A549 (cell line): ENCODE measurements around the gene RIPPLY2. TPM values are rescaled to one million over a fixed set of nuclear protein-coding genes. Genes with fewer than 3 reads are reported as not detected.

ENCODE experiments used
- ATAC-seq, 2 experiments: fragments of 200-7000 bp in 1 of 2; fragments of >200 bp in 1 of 2; cut with Nextera tagmentation in 1 of 2; cut with Tn5 transposase in 1 of 2; 3 replicates each; pipeline versions ENCODE4 v1.8.0 to v1.9.1; 2018 to 2020; ENCODE audit warnings: mild to moderate bottlenecking in 1 of 2, moderate library complexity in 1 of 2
- CTCF ChIA-PET: fragments of 300-600 bp; sonication (Branson Sonifier 250); formaldehyde crosslinking; extraction: SDS; loops from one replicate; lab custom pipeline; 2021; ENCODE audit warnings: antibody characterized with exemption, inconsistent platforms; lab: Yijun Ruan, JAX
- POLR2A ChIA-PET: fragments of 350-600 bp; formaldehyde crosslinking; extraction: SDS; loops from one replicate; lab custom pipeline; 2021; ENCODE audit warnings: antibody characterized with exemption, inconsistent platforms; lab: Yijun Ruan, JAX
- DNase-seq, 2 experiments: peaks; one replicate each; pipeline versions ENCODE4 v3.0.0 to v3.0.0-alpha.2; 2011 to 2016; ENCODE audit warnings: low read depth in 1 of 2, low spot score in 1 of 2
- FAIRE-seq: peaks from 2 replicates; lab custom pipeline; 2011; peaks lifted over from hg19 to GRCh38; lab: Jason Lieb, UNC
- H3K27ac ChIP-seq, 2 experiments: fragments of >200 bp; sonication (Bioruptor Twin); formaldehyde crosslinking; 3 replicates each; pipeline ENCODE4 v1.5.1; 2016 to 2017
- H3K4me1 ChIP-seq: fragments of >200 bp; sonication (Bioruptor Twin); formaldehyde crosslinking; 3 replicates; pipeline ENCODE4 v1.6.1; 2016
- H3K4me2 ChIP-seq: fragments of >200 bp; sonication (Bioruptor Twin); formaldehyde crosslinking; 3 replicates; pipeline ENCODE4 v1.6.1; 2016
- H3K4me3 ChIP-seq: fragments of >200 bp; sonication (Bioruptor Twin); formaldehyde crosslinking; 3 replicates; pipeline ENCODE4 v1.5.1; 2016
- H3K9me3 ChIP-seq: fragments of >200 bp; sonication (Bioruptor Twin); formaldehyde crosslinking; 3 replicates; pipeline ENCODE4 v1.6.1; 2016
- CHD2 ChIP-seq: fragments of 150-350 bp; IDR thresholded peaks from 2 replicates; pipeline ENCODE4 v1.6.1; 2014; ENCODE audit warnings: low read length; ENCODE audit not compliant: partially characterized antibody
- EHF ChIP-seq: fragments of 250-450 bp; sonication (Bioruptor Pico); IDR thresholded peaks from 2 replicates; pipeline ENCODE4 v1.5.0; 2020; ENCODE audit warnings: mild to moderate bottlenecking
- EHMT2 ChIP-seq: fragments of 200-600 bp; sonication (generic); IDR thresholded peaks from 2 replicates; pipeline ENCODE4 v1.6.1; 2016; ENCODE audit warnings: antibody characterized with exemption, low read depth, mild to moderate bottlenecking, moderate library complexity
- ESRRA ChIP-seq: fragments of 150-350 bp; IDR thresholded peaks from 2 replicates; pipeline ENCODE4 v1.6.1; 2014; ENCODE audit warnings: mild to moderate bottlenecking, low read length, borderline replicate concordance
- FOSB ChIP-seq: fragments of 250-450 bp; sonication (Bioruptor Pico); IDR thresholded peaks from 2 replicates; pipeline ENCODE4 v1.5.0; 2020; ENCODE audit warnings: mild to moderate bottlenecking, moderate library complexity
- FOXS1 ChIP-seq: fragments of 250-450 bp; sonication (Bioruptor Pico); IDR thresholded peaks from 2 replicates; pipeline ENCODE4 v1.5.0; 2020; ENCODE audit warnings: mild to moderate bottlenecking, moderate library complexity
- GATA3 ChIP-seq: IDR thresholded peaks from 2 replicates; pipeline ENCODE4 v1.6.1; 2012; ENCODE audit warnings: borderline replicate concordance
- HDAC2 ChIP-seq: fragments of 200-600 bp; sonication (generic); IDR thresholded peaks from 2 replicates; pipeline ENCODE4 v1.6.1; 2016
- HEYL ChIP-seq: fragments of 250-450 bp; sonication (Bioruptor Pico); IDR thresholded peaks from 2 replicates; pipeline ENCODE4 v1.8.0; 2021; ENCODE audit warnings: mild to moderate bottlenecking, moderate library complexity
- HOXB13 ChIP-seq: fragments of 250-450 bp; sonication (Bioruptor Pico); IDR thresholded peaks from 2 replicates; pipeline ENCODE4 v1.5.0; 2020; ENCODE audit warnings: low read depth, mild to moderate bottlenecking, moderate library complexity
- HOXB5 ChIP-seq: fragments of 250-450 bp; sonication (Bioruptor Pico); IDR thresholded peaks from 2 replicates; pipeline ENCODE4 v1.5.0; 2020; ENCODE audit warnings: mild to moderate bottlenecking, moderate library complexity
- KDM1A ChIP-seq: fragments of 200-600 bp; sonication (generic); IDR thresholded peaks from 2 replicates; pipeline ENCODE4 v1.6.1; 2016; ENCODE audit warnings: low read depth, mild to moderate bottlenecking
- NR3C1 ChIP-seq: fragments of >200 bp; sonication (Bioruptor Twin); formaldehyde crosslinking; IDR thresholded peaks from 3 replicates; pipeline ENCODE4 v1.6.1; 2017
- POLR2AphosphoS2 ChIP-seq: conservative IDR thresholded peaks from 2 replicates; pipeline ENCODE4 v1.6.1; 2012; ENCODE audit warnings: low read length, improper control_type of control experiment, inconsistent platforms
- RCOR1 ChIP-seq: fragments of 150-350 bp; IDR thresholded peaks from 2 replicates; pipeline ENCODE4 v1.6.1; 2014; ENCODE audit warnings: antibody characterized with exemption, low read length, low read depth
- RNF2 ChIP-seq: fragments of 200-600 bp; sonication (generic); IDR thresholded peaks from 2 replicates; pipeline ENCODE4 v1.6.1; 2016; ENCODE audit warnings: low read depth, mild to moderate bottlenecking, antibody characterized with exemption, moderate library complexity, borderline replicate concordance
- SREBF2 ChIP-seq: fragments of 450-650 bp; IDR thresholded peaks from 2 replicates; pipeline ENCODE4 v1.6.1; 2014; ENCODE audit warnings: mild to moderate bottlenecking, moderate library complexity
- TFCP2L1 ChIP-seq: fragments of 250-450 bp; sonication (Bioruptor Pico); IDR thresholded peaks from 2 replicates; pipeline ENCODE4 v1.5.0; 2021; ENCODE audit warnings: mild to moderate bottlenecking
- TP53 ChIP-seq: fragments of 250-450 bp; sonication (Bioruptor Pico); IDR thresholded peaks from 2 replicates; pipeline ENCODE4 v1.5.0; 2021; ENCODE audit warnings: mild to moderate bottlenecking, moderate library complexity
- ZNF302 ChIP-seq: fragments of 250-450 bp; sonication (Bioruptor Pico); IDR thresholded peaks from 2 replicates; pipeline ENCODE4 v1.9.0; 2021; ENCODE audit warnings: inconsistent platforms, mild to moderate bottlenecking, moderate library complexity
- WGBS: methylation state at CpG from one replicate; pipeline ENCODE4 v1.1.6; 2017; ENCODE audit errors: missing lambda C conversion rate; 5-methylcytosine and 5-hydroxymethylcytosine counted together
- polyA plus RNA-seq, 4 experiments: library from polyadenylated mRNA; depleted of rRNA in 3 of 4; stranded (reverse); fragments of >200 nt; fragmentation: RNase III in 1 of 4; extraction: RNeasy Plus Mini Kit Qiagen cat#74134 plus additional on column Dnase treatment in 1 of 4; gene quantifications; 2 replicates in 3 of 4; 3 replicates in 1 of 4; pipeline ENCODE4 v1.2.3, GENCODE V29; 2011 to 2017
- TF ChIP-seq, protein P1 (sequence below): fragments of 450-650 bp; IDR thresholded peaks from 2 replicates; pipeline ENCODE4 v1.6.1; 2014; ENCODE audit warnings: antibody characterized with exemption
- TF ChIP-seq, protein P2 (sequence below): IDR thresholded peaks from 2 replicates; pipeline ENCODE4 v1.6.1; 2012
- TF ChIP-seq, protein P3 (sequence below): fragments of 250-450 bp; sonication (Bioruptor Pico); IDR thresholded peaks from 2 replicates; pipeline ENCODE4 v1.5.0; 2021; ENCODE audit warnings: mild to moderate bottlenecking, moderate library complexity, borderline replicate concordance
- TF ChIP-seq, protein P4 (sequence below): fragments of >200 bp; sonication (Bioruptor Twin); formaldehyde crosslinking; IDR thresholded peaks from 3 replicates; pipeline ENCODE4 v1.6.1; 2016
- TF ChIP-seq, protein P5 (sequence below): fragments of >200 bp; sonication (Bioruptor Twin); formaldehyde crosslinking; IDR thresholded peaks from 2 replicates; pipeline ENCODE4 v1.6.1; 2016
- TF ChIP-seq, protein P6 (sequence below): fragments of 150-350 bp; IDR thresholded peaks from 2 replicates; pipeline ENCODE4 v1.6.1; 2014; ENCODE audit warnings: low read depth, mild to moderate bottlenecking, low read length

RIPPLY2 gene
- polyA plus RNA-seq, 2 of the 4 experiments (the other 2 are of a cell fraction), result 0.27 to 1.5 TPM

DNA sequence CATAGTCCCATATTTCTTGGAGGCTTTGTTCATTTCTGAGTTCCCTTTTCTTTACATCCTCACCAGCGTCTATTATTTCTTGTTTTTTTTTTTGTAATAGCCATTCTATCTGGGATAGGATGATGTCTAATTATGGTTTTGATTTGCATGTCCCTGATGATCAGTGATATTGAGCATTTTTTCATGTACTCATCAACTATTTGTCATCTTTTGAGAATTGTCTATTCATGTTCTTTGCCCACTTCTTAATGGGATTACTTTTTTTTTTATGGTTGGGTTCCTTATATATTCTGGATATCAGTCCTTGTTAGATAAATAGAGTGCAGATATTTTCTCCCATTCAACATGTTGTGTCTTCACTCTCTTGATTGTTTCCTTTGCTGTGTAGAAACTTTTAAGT, 48.5 kb downstream of the RIPPLY2 start:
- Histone ChIP-seq H3K9me3 (no peaks in the 10 kb centered on the region), H3K27ac (no peak overlapping the region), H3K4me1 (no peaks in the 10 kb centered on the region), H3K4me3 (no peak overlapping the region), H3K4me2 (no peak overlapping the region)
- no peak for FAIRE-seq
- ChIA-PET POLR2A (no interaction called here), CTCF (no interaction called here)
- no peak for ATAC-seq
- no peak for DNase-seq
- TF ChIP-seq SREBF2, result no peak
- TF ChIP-seq, protein P1, sequence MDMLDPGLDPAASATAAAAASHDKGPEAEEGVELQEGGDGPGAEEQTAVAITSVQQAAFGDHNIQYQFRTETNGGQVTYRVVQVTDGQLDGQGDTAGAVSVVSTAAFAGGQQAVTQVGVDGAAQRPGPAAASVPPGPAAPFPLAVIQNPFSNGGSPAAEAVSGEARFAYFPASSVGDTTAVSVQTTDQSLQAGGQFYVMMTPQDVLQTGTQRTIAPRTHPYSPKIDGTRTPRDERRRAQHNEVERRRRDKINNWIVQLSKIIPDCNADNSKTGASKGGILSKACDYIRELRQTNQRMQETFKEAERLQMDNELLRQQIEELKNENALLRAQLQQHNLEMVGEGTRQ, result no peak
- no peak for TF ChIP-seq ZNF302 (CRISPR knock-in tag)
- TF ChIP-seq FOXS1 (CRISPR knock-in tag), result no peak
- TF ChIP-seq RNF2, result no peak
- TF ChIP-seq KDM1A, result no peak
- TF ChIP-seq, protein P2, sequence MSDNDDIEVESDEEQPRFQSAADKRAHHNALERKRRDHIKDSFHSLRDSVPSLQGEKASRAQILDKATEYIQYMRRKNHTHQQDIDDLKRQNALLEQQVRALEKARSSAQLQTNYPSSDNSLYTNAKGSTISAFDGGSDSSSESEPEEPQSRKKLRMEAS, result no peak
- no peak for TF ChIP-seq HOXB5 (CRISPR knock-in tag)
- TF ChIP-seq HOXB13 (CRISPR knock-in tag), result no peak
- no peak for TF ChIP-seq ESRRA
- TF ChIP-seq, protein P3, sequence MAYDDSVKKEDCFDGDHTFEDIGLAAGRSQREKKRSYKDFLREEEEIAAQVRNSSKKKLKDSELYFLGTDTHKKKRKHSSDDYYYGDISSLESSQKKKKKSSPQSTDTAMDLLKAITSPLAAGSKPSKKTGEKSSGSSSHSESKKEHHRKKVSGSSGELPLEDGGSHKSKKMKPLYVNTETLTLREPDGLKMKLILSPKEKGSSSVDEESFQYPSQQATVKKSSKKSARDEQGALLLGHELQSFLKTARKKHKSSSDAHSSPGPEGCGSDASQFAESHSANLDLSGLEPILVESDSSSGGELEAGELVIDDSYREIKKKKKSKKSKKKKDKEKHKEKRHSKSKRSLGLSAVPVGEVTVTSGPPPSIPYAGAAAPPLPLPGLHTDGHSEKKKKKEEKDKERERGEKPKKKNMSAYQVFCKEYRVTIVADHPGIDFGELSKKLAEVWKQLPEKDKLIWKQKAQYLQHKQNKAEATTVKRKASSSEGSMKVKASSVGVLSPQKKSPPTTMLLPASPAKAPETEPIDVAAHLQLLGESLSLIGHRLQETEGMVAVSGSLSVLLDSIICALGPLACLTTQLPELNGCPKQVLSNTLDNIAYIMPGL (CRISPR knock-in tag), result no peak
- TF ChIP-seq HEYL (CRISPR knock-in tag), result no peak
- TF ChIP-seq, protein P4, sequence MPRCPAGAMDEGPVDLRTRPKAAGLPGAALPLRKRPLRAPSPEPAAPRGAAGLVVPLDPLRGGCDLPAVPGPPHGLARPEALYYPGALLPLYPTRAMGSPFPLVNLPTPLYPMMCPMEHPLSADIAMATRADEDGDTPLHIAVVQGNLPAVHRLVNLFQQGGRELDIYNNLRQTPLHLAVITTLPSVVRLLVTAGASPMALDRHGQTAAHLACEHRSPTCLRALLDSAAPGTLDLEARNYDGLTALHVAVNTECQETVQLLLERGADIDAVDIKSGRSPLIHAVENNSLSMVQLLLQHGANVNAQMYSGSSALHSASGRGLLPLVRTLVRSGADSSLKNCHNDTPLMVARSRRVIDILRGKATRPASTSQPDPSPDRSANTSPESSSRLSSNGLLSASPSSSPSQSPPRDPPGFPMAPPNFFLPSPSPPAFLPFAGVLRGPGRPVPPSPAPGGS, result no peak
- TF ChIP-seq GATA3, result no peak
- no peak for TF ChIP-seq RCOR1
- TF ChIP-seq, protein P5, sequence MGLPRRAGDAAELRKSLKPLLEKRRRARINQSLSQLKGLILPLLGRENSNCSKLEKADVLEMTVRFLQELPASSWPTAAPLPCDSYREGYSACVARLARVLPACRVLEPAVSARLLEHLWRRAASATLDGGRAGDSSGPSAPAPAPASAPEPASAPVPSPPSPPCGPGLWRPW, result no peak
- no peak for TF ChIP-seq TP53
- TF ChIP-seq HDAC2, result no peak
- no peak for TF ChIP-seq FOSB (CRISPR knock-in tag)
- 73% methylated on average over 1 of the region's 1 CpG for WGBS

DNA sequence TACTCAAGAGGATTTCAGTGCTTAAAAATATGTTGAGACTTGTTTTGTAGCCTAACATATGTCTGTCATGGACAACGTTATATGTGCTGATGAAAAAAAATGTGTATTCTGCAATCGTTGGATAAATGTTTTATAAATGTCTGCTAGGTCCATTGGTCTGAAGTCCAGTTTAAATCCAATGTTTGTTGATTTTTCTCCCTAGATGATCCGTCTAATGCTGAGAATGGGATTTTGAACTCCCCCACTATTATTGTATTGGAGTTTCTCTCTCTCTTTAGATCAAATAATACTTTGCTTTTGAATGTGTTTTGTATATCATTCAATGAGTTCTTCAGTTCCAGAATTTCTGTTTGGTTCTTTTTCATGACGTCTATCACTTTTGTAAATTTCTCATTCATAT, 51.2 kb downstream of the RIPPLY2 start:
- POLR2A ChIA-PET, result no interaction called here
- 78% methylated on average over 4 of the region's 4 CpGs for WGBS
- CTCF ChIA-PET, result no interaction called here
- TF ChIP-seq RNF2, result no peak
- TF ChIP-seq ESRRA, result no peak
- TF ChIP-seq, protein P6, sequence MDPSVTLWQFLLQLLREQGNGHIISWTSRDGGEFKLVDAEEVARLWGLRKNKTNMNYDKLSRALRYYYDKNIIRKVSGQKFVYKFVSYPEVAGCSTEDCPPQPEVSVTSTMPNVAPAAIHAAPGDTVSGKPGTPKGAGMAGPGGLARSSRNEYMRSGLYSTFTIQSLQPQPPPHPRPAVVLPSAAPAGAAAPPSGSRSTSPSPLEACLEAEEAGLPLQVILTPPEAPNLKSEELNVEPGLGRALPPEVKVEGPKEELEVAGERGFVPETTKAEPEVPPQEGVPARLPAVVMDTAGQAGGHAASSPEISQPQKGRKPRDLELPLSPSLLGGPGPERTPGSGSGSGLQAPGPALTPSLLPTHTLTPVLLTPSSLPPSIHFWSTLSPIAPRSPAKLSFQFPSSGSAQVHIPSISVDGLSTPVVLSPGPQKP, result no peak
- no peak for TF ChIP-seq POLR2AphosphoS2
- no peak for TF ChIP-seq EHF (CRISPR knock-in tag)
- no peak for TF ChIP-seq EHMT2
- TF ChIP-seq CHD2, result no peak
- TF ChIP-seq NR3C1, result no peak
- TF ChIP-seq, protein P1, result no peak
- no peak for TF ChIP-seq TFCP2L1
- Histone ChIP-seq H3K4me1 (no peaks in the 10 kb centered on the region), H3K27ac (no peak overlapping the region), H3K9me3 (no peaks in the 10 kb centered on the region), H3K4me3 (no peak overlapping the region), H3K4me2 (no peak overlapping the region)
- ATAC-seq, result no peak
- FAIRE-seq, result no peak
- DNase-seq, result no peak
